Renal cortex interstitium (tissue), 11 donors: ENCODE data around the gene AGBL1. TPM values are rescaled to one million over a fixed set of nuclear protein-coding genes. Genes with fewer than 3 reads are reported as not detected.

Experiments used
- DNase-seq, 11 donors: peaks; one replicate each; pipeline ENCODE4 v3.0.0-alpha.2; 2013; ENCODE audit warnings: low read depth in 9 of 11, low spot score in 4 of 11; ENCODE audit errors: extremely low read depth in 1 of 11
- polyA plus RNA-seq, 3 donors: library from polyadenylated mRNA; unstranded; fragments of 120-200 nt; gene quantifications; one replicate each; pipeline ENCODE4 v1.2.1, GENCODE V29; 2013; ENCODE audit not compliant: insufficient read length in 3 of 3

AGBL1 gene
- polyA plus RNA-seq, 3 donors: 0.16 to 0.26 (median 0.17) TPM

DNA sequence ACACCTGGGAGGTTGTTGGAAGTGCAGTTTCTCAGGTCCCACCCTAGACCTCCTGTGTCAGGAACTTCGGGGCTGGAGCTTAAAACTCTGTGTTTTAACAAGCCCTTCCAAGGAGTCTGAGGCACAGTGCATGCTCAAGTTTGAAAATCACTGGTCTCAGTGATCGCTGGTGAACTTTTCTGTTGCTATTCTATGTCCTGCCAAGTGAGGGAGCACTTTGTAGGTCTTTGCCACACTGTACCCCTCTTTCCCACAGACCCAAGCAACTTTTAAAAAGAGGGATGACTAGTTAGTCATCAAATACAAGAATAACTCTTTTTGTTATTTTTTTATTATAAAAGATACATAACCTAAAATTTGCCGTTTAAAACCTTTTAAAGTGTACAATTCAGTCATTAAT lies 133.7 kb downstream of the AGBL1 start:
- no peak for DNase-seq

DNA sequence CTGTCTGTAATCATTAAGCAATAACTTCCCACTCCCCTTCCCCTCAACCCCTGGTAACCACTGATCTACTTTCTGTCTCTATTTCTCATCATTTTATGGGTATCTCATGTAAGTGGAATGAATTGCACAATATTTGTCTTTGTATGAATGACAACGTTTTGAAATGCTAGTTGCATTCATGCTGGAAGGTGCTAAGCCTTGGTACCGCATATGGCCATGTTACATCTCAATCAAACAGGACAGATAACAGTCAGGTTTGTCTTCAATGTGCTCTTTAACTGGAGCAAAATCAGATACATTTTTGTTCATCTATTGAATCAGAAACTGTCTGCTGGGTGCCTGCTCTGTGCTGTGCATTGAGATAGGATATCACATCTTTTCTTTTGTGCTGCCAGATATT lies 134.2 kb downstream of the AGBL1 start:
- DNase-seq: no peak

DNA sequence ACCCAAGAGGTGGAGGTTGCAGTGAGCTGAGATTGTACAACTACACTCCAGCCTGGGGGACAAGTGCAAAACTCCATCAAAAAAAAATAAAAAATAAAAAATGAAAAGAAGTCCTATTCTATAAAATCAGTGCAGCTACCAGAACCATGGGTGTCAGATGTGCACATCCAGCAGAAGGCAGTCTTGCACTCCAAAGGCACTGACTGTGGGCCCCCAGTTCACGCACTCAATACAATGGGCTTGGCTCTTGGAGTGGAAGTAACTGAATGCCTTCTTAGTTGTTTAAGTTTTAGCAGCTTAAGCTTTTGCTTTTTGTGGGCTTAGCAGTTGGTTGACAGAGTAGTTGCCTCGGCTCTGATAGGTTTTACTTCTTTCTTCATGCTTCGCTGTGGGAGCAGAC lies 141.4 kb downstream of the AGBL1 start:
- no peak for DNase-seq

DNA sequence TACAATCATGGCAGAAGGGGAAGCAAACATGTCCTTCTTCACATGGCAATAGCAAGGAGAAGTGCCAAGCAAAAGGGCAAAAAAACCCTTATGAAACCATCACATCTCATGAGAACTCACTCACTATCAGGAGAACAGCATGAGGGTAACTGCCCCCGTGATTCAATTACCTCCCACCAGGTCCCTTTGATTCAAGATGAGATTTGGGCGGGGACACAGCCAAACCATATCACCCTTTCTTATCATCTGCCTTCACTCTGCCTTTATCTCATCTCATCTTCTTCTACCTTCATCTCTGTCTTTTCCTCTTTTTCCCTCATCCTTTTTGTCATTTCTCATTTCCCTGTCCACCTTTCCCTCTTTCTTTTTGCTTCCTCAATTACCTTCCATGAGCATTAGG lies 149.6 kb downstream of the AGBL1 start:
- DNase-seq: no peak

DNA sequence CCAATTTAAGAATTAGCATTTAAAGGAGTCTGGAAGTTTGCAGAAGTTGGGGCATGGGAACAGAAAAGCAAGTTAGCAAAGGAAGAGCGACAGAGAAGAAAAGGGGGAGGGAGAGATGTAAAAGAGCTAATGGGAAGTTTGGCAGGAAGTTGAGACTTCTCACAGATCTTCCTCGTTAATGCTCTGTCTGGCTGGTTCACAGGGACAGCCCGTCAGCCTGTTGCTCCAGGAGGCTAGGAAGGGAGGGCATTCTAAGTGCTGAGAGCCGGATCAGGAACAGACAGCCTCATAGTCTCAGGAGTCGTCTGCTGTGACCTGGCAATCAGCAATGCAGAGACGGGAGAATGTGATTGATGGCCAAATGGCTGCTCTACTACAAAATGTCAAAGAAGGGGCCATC lies 150.3 kb downstream of the AGBL1 start:
- no peak for DNase-seq

DNA sequence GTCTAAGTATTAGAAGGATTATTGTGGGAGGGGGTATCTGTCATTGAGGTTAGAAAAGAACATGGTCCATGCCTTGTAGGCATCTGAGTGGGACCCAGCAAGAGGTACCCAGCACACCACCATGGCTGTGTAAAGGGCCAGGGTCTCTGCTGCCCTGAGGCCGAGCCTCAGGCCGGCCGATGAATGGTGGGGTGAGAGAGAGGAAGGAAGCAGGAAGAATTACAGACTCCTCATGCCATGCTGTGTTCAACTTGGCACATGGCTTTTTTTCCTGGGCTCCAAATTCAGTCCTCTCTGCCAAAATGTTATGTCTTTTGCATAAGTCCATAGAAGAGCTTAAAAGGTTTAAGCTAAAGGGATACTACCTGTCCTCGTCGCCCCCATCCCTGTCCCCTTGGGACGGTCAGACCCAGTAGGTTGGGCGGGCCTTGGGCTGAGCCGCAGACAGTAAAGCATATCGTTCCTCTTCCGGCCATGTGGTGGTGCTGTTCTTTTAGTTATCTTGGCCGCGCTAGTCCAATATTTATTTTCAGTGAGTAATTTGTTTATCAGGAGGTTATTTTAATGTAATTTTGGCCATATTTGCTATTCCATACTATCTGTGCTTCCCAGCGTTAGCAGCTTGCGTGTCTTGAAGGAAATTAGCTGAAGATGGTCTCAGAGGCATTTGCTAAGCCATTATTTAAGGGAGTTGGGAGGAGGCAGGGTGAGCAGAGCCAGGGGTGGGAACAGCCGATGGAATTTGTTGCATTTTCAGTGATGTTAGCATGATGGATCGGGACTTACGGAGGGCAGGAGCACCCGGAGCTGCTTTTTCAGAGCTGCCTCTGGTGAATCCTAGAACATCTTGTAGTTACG lies 152.4 kb downstream of the AGBL1 start:
- peak in 10 of 11 donors; percentile 4 to 28 (median 16) for DNase-seq

DNA sequence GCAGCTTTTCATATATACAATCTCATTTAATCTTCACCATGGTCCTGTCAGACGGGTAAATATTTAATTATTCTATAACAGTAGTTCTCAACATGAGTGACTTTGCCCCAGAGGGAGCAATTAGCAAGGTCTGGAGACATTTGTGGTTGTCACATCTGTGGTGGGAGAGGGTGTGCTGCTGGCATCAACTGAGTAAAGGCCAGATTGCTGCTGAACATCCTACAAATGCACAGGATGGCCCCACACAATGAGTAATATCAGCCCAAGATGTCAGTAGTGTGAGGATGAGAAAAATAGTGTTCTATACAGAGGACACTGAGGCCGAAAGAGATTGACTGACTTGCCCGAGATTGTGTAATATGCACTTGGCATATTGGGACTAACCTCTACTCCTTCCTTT lies 156.0 kb downstream of the AGBL1 start:
- DNase-seq: no peak

DNA sequence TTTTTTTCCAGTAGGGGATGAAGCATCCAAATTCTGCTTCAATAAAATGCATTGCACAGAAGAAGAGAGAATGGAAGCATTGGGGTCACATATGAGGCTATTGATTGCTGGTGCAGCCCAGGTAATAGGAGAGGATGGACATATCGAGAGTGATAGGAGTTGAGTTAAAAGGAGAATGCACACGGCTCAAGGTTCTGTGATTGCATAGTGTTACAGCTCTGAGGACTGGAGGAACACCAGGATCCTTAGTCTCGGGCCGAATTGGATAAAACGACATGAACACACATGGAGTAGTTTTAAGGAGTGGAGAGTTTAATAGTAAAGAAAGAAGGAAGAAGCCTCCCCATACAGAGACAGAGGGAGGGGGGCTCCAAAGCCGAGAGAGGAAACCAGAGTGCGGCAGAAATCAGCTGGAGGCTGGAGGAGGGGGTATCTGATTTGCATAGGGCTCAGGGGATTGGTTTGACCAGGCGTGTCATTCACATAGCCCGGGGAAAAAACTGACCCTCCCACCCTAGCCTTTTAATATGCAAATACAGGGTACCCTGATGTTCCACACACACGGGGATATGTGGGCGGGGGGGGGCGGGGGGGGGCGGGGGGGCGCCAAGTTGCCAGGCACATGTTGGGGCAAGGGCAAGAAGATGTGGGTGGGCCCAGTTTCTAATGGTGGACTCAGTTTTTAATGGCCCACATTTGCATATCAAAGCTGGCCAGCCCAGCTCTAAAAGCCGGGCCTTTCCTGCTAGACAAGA lies 156.9 kb downstream of the AGBL1 start:
- DNase-seq: peak in 5 of 11 donors; percentile 7 to 29 (median 14)

DNA sequence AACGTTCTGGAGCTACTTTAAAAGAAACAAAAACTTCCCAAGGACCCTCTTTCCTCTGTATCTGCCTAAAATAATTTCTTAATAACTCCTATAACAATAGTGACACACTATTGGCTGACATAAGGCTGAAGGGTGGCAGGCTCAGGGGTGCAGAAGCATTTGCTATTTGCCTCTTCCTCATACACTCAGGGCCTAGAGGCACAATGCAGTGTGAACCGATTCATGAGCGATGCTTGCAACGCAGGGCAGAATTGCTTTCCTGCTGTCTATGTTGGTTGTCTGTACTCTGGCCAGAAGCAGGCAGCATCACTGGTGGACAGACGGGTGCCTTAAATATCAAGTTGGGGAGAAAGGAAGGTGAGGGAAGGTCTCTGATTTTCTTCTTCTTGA lies 157.4 kb downstream of the AGBL1 start:
- no peak for DNase-seq

DNA sequence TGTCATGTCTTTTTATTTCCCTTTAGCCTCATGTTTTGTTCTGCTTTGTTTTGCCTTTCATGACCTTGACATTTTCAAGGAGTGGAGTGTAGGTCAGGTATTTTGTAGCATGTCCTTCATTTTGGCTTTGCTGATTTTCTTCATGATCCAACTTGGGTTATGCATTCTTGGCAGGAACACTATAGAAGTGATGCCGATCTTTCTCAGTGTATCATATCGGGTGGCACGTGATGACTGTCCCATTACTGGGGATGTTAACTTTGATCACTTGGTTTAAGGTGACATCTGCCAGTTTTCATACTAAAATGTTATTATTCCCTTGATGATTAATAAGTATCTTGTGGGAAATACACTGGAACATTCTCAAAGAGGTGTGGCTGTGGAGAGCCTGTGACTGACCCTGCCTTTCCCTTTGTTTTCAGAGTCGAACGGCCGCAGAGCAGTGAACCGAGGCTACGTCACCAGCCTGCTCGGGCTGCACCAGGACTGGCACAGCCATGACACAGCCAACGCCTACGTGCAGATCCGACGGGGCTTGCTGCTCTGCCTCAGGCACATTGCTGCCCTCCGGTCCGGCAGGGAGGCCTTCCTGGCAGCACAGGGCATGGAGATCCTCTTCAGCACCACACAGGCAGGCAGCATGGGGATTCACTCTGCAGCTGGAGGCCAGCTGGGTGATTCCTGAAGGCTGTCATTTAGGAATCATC lies 167.7 kb downstream of the AGBL1 start:
- no peak for DNase-seq

DNA sequence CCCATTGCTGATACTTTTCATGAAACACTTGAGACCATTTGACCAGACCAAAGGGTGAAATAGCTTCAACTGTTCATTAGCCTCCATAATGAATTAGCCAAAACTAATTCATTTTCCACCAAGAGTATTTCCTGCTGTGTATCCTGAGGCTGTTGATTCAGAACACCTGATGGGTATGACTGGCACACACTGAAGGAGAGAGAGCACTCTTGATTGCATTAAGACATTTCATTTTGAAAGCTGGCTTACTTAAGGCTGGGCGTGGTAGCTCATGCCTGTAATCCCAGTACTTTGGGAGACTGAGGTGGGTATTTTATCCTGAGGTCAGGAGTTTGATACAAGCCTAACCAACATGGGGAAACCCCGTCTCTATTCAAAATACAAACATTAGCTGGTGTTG lies 175.6 kb downstream of the AGBL1 start:
- no peak for DNase-seq

DNA sequence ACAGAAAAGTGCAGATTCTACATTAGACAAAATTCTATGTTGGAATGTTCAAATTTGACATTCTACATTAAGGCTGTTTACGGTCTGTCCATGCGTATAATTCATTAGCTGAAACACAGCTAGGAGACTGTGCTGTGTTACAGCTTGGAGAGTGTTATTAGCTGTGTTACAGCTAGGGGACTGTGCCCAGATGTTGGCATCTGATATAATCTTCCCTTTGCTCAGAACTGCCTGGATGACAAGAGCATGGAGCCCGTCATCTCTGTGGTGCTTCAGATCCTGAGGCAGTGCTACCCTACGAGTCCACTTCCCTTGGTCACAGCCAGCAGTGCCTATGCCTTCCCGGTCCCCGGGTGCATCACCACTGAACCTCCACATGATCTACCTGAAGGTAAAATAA lies 177.0 kb downstream of the AGBL1 start:
- no peak for DNase-seq

DNA sequence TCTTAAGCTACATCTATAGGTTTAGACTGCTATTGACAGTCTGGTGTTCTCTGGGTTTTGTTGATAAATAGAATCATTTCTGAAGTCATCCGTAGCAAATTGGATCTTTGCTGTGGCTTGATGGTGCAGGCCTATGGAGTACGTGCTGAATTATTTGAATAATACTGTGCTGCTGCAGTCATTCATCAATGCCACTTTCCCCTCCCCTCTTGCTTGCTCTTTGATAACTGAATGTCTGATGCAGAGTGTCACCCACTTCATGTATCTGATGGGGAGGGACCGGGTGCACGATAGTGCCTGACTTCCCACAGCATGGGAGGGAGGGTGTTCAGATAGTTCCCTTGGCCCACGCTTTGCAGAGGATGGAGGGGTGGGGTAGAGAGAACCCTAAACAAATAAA lies 179.9 kb downstream of the AGBL1 start:
- no peak for DNase-seq

DNA sequence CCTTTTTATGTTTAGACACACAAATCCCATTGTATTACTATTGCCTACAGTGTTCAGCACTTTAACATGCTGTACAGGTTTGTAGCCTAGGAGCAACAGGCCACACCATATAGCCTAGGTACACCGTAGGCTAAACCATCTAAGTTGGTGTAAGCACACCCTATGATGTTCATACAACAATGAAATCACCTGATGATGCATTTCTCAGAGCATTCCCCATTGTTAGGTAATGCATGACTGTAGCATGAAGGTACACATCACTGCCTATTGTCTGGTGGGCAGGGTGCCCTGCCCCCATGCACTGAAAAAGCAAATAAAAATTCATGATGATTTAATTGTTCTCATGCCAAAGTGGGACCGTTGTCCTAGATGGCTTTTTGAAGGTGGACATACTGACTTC lies 183.6 kb downstream of the AGBL1 start:
- DNase-seq: no peak

DNA sequence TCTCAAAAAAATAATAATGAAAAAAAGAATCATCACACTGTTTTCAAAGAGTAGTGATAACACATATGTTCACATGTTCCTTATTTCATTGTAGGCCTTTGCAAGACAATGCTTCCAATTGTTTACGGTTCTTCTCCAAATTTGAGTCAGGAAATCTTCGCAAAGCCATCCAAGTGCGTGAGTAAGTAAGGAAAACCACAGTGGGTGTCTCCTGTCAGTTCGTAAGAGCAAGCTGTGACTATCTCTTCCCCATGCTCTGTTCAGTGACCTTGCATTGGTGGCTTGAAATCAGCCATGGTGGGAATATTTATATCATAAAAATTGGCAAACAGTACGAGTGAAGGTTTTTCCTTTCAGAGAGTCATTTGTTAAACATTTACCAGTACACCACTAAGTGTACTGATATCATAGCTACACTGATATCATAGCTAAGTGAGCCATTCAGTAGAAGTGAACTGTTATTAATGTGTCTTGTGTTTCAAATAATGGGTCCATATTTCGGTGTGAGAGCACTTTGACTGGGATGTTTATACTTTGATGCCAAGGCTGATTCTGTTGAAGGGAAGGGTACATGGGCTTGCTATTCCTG lies 187.3 kb downstream of the AGBL1 start:
- DNase-seq: no peak

DNA sequence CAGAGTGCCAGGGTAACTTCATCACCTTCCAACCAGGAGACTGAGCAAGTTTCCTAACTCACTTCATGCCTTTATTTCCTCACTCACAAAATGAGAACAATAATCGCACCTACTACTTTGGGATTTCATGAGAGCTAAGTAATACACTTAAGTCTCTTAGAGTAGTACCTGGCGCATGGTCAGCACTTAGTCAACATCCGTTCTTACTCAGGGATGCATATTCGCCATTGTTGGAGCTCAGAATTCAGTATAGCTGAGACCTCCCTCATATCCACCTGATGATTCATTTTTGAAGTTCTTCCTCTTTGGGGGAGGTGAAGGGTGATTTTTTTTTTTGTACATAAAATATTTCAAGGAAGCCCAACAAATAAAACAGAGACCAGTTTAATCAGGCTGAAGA lies 188.2 kb downstream of the AGBL1 start:
- no peak for DNase-seq

DNA sequence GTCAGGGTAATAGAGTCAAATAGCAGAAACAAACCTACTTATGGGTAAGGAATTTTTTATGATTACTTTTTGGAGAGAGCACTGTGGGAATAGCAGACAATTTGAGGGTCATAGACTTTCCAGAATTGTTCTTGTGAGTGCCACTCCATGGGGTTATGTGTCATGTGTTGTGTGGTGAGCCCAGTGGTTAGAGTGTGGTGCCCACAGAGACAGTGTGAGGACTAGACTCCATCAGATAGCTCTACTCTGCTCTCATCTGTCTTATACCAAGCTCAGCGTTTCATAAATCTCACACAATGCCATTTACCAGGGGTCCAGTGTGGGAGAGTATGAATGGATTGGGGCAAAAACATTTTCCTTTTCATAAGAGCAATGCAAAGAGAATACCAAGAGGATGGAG lies 188.9 kb downstream of the AGBL1 start:
- DNase-seq: no peak

DNA sequence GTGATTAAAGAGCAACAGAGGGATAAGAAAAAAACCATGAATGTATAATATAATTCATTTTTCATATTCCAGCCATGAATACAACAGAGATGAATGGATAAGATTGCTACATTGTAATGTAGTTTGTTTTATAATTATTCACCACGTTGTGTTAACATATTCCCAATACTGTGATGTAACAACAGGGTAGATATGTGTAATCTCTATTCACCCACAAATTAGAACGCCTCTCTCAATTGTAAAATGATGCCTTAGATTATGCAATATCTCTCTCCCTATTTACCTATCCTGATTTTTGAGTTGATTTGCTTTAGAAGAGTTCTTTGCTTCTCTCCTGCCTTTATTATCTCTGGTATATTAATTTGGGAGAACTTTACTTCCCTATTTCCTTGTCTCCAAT lies 193.6 kb downstream of the AGBL1 start:
- DNase-seq: no peak

DNA sequence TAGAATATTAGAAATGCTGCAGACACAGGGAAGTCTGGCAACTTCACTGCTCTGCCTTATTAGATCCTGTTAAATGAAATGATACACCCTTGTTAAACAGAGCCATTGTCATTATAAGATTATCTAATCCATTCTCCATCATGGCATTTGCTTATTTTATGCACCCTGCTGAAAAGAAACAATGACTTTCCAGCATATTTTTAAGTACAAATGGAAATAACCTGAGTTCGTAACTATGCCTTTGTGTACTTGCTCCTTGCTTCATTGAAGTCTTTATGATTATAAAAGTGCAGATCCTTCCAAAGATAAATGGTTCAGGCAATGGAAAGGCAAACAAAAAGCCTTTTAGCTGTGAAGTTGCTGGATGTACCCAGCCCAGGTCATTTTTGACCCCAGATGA lies 195.7 kb downstream of the AGBL1 start:
- DNase-seq: no peak

DNA sequence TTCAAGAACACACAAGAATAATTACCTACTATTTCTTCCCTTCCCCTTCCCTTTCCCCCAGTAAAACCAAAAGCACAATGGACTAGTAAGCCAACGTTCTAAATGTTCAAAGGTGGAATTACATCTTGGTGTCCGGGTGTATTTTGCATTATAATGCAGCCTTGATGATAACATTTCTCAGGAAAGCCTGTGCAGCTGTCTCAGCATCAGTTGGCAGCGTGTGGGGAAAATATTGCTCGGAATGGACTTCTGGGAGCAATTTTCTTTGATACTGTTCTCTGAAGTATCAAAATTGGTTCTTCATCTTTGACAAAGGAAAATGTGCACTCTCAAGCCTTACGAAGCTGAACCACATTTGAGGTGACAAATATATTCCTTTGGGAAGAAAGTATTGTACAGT lies 198.9 kb downstream of the AGBL1 start:
- no peak for DNase-seq
